Activated naive CD8-positive, alpha-beta T cell (primary cell): ENCODE measurements around the gene TMEM200A.

ENCODE experiments used
- H3K27ac Mint-ChIP-seq: one replicate; pipeline ENCODE4 v1.8.0; 2021; ENCODE audit warnings: mixed read lengths
- H3K27me3 Mint-ChIP-seq: one replicate; pipeline ENCODE4 v1.8.0; 2021; ENCODE audit warnings: mixed read lengths
- H3K36me3 Mint-ChIP-seq: one replicate; pipeline ENCODE4 v1.8.0; 2021; ENCODE audit warnings: mixed read lengths
- H3K4me1 Mint-ChIP-seq: one replicate; pipeline ENCODE4 v1.8.0; 2021; ENCODE audit warnings: low read depth, mixed read lengths
- H3K4me3 Mint-ChIP-seq: one replicate; pipeline ENCODE4 v1.8.0; 2021; ENCODE audit warnings: mild to moderate bottlenecking, mixed read lengths
- H3K9me3 Mint-ChIP-seq: one replicate; pipeline ENCODE4 v1.8.0; 2021; ENCODE audit warnings: low read depth, mixed read lengths

The TMEM200A gene

DNA sequence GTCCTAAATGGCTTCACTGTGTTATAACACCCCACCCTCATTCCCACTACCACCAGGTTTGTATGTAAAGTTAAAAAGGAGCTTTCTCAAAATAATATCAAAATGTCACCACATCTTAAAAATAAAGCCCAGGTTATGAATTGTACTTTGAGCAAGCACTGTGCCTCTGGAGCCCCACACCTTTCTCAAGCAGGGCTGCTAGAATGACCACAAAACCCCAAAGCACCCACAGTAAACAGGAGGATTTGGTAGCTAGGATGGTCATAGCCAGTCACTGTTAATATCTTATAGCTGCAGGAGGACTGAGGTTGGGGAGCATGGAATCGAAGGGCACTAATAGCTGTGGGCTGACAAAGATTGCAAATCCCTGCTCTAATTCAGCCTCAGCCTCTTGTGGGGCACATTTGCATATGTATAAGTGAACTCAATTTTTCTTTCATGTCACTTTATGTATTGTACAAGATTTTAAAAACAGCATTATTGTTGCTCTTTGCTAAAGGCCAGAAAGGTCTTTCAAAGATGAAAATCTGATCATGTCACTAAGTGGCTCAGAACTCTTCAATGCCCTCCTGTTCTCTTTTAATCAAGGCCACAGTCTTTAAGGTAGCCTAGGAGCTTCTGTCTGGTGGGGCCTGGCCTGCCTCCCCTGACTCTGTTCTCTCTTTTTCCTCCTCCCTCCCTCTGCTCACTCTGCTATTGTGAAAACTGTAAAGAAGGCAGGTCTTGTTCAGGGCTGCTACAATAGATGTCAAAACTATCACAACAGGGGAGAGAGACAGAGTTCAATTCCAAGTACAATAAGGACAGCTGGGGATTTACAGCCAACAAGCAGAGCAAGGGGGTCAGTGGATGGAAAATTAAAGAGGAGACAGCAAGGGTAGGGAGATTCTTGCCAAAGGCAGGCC lies 101.6 kb downstream of the TMEM200A start:
- Mint-ChIP-seq H3K27me3 (no peaks in the 10 kb centered on the region), H3K27ac (no peak overlapping the region), H3K36me3 (no peaks in the 10 kb centered on the region), H3K9me3 (no peaks in the 10 kb centered on the region), H3K4me1 (peaks cover 10% of the 10 kb centered on the region), H3K4me3 (no peak overlapping the region)

DNA sequence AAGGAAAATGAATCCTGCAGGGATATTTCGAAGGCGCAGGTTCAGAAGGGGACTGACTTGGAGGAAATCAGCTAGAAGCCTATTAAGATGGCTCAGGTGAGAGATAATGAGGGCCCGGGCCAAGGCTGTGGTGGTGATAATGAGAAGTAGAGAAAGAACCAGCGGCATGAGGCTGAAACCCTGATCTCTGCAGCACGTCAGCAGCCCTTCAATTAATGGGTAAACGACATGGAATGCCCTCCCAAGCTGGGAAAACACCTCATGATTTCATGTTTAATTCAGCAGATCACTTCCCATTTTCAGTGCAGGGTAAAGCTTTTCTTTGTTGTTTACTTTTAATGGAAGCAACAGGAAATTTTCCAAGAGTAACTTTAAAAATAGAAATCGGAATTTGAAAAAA lies 104.9 kb downstream of the TMEM200A start:
- H3K9me3 Mint-ChIP-seq = peaks cover 7% of the 10 kb centered on the region
- H3K4me1 Mint-ChIP-seq = peaks cover 9% of the 10 kb centered on the region
- peaks cover 3% of the 10 kb centered on the region for H3K36me3 Mint-ChIP-seq
- no peak overlapping the region for H3K4me3 Mint-ChIP-seq
- H3K27ac Mint-ChIP-seq = no peak overlapping the region
- no peaks in the 10 kb centered on the region for H3K27me3 Mint-ChIP-seq

DNA sequence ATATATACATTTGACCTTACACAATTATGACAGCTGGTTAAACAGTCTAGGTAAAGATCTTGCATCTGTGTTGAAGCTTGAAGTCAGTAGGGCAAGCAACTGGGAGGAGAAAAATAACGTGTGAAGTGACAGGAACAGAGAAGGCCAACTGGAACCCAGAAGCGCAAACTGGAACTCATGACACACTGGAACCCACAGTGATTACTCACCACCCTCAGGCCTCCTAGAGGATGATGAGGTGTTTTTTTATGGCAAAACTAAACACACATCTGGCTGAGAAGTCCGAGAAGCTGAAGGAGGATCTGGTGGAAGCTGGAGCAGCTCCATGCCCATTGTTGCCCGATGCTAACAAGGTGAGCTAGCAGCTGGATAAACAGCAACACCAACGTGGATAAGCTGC lies 108.1 kb downstream of the TMEM200A start:
- H3K27ac Mint-ChIP-seq = no peak overlapping the region
- H3K4me1 Mint-ChIP-seq = no peaks in the 10 kb centered on the region
- no peak overlapping the region for H3K4me3 Mint-ChIP-seq

DNA sequence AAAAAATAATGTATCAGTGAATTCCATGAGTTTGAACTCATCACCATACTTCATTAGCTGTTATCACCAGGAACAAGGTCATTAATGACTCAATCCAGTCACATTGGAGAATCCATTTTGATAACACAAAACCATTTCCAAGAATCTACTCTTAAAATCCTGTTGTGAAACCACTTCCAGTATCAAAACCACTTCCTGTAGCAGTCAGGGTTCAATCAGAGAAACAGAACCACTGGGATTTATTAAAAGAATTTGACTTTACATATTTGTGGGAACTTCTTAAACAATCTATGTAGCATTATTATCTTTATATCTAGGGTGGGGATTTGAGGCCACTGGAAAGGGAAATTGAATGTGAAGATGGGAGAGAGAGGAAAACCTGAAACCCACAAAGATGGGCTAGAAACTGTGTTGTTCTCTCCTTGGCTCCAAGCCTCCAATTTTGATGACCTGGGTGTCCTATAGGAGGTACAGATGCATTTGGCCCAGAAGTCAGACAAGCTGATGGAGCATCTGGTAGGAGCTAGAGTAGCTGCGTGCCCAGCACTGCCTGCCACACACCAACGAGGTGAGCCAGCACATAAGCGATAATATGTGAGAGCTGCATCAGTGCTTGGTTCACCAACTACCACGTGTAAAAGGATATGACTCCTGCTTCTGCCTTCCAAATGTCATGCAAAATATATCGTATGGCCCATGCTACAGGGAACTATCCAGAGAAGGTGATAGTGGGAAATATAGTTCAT lies 117.0 kb downstream of the TMEM200A start:
- H3K4me3 Mint-ChIP-seq = peak overlapping the region; percentile 53
- no peaks in the 10 kb centered on the region for H3K27me3 Mint-ChIP-seq
- H3K9me3 Mint-ChIP-seq = peaks cover under 1% of the 10 kb centered on the region
- H3K27ac Mint-ChIP-seq = no peak overlapping the region
- peaks cover 30% of the 10 kb centered on the region for H3K4me1 Mint-ChIP-seq
- no peaks in the 10 kb centered on the region for H3K36me3 Mint-ChIP-seq

More for the DNA sequence above, 108.1 kb downstream of the TMEM200A start:
- Mint-ChIP-seq H3K9me3 (peaks cover 10% of the 10 kb centered on the region), H3K36me3 (peaks cover 5% of the 10 kb centered on the region), H3K27me3 (no peaks in the 10 kb centered on the region)

DNA sequence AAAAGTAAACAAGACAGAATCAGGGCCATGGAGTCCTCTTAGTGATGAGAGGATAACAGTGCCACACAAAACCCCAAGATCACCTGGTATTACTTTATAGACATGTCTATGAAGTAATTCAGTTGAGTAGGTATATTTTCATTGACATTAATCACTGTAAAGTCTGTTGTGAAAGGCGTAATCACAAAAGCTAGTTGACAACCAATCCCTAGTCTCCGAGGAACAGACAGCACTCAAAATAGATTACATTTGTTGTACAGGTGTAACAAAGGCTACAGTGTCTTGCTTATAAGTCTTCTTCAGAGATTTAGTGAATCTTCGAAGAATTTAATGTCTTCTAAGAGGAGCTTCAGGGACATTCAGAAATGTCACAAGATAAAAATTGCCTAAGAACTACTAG lies 120.1 kb downstream of the TMEM200A start:
- Mint-ChIP-seq H3K9me3 (no peaks in the 10 kb centered on the region), H3K27ac (peak overlapping the region; percentile 28), H3K4me3 (no peak overlapping the region), H3K27me3 (no peaks in the 10 kb centered on the region), H3K4me1 (peaks cover 30% of the 10 kb centered on the region), H3K36me3 (no peaks in the 10 kb centered on the region)

DNA sequence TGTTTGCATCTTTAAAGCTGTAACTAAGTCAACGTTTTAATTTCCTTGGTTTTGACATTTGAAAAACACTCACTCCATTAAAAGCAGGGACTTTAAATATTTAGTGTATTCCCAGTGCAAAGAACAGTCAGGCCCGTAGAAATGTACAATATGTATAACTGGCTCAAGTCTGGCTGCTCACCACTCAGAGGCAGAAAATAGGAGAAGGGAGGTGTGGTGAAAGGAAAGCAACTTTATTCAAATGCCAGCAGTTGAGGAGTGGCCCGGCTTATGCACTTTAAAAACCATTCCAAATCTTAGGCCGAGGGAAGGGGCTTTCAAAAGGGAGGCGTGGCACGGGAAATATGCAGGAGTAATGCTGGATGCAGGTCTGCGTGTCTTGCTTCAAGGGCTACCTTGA lies 120.6 kb downstream of the TMEM200A start:
- Mint-ChIP-seq H3K9me3 (no peaks in the 10 kb centered on the region), H3K4me1 (peaks cover 28% of the 10 kb centered on the region), H3K27ac (no peak overlapping the region), H3K27me3 (no peaks in the 10 kb centered on the region), H3K4me3 (no peak overlapping the region), H3K36me3 (no peaks in the 10 kb centered on the region)

DNA sequence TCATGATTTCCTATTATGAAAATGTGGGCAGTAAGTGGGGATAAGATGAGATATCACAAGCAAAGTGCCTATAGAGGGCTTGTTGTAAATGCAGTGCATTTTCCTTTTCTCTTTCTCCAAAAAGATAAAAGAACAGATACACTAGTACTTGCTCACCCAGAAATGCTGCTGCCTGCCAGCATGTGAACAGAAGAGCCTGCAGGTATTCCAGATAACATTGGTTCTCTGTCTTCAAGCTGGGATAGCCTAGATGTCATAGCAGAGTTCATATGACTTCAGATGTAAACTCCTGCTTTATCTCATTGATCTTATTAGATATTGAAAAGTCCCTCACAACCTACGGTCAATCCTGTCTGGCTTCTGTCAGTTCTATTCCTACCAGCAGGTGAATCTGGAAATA lies 123.7 kb downstream of the TMEM200A start:
- Mint-ChIP-seq H3K27ac (no peak overlapping the region), H3K4me3 (no peak overlapping the region), H3K36me3 (peaks cover 2% of the 10 kb centered on the region), H3K27me3 (no peaks in the 10 kb centered on the region), H3K9me3 (no peaks in the 10 kb centered on the region), H3K4me1 (peaks cover 2% of the 10 kb centered on the region)
